Small intestine (tissue), 7 donors: Measurements from ENCODE around the gene DNAJB12. TPM values are rescaled to one million over a fixed set of nuclear protein-coding genes. Genes with fewer than 3 reads are reported as not detected.
"Not testable (repeated sequence)": the region's sequence is repeated elsewhere in the genome, so short reads cannot be mapped to it uniquely, and the experiment has no call there.

Source experiments
- DNase-seq, 2 donors: peaks; one replicate each; pipeline versions ENCODE4 v3.0.0 to v3.0.0-alpha.2; 2013
- FAIRE-seq: peaks from 2 replicates; lab custom pipeline; 2012; peaks lifted over from hg19 to GRCh38; lab: Jason Lieb, UNC
- H3K27ac ChIP-seq, 3 donors: one replicate each; pipeline ENCODE4 v1.5.1; 2013; ENCODE audit warnings: low read length in 2 of 3, mild to moderate bottlenecking in 2 of 3, control low read depth in 1 of 3, inconsistent platforms in 1 of 3, low read depth in 1 of 3, moderate library complexity in 1 of 3
- H3K27me3 ChIP-seq, 3 donors: one replicate each; pipeline ENCODE4 v1.6.1; 2013; ENCODE audit warnings: low read length in 3 of 3, inconsistent platforms in 1 of 3; ENCODE audit not compliant: control insufficient read depth in 3 of 3, insufficient read depth in 3 of 3
- H3K36me3 ChIP-seq, 3 donors: one replicate each; pipeline ENCODE4 v1.6.1; 2013; ENCODE audit warnings: low read length in 3 of 3, inconsistent platforms in 1 of 3, low read depth in 1 of 3, mild to moderate bottlenecking in 1 of 3, moderate library complexity in 1 of 3; ENCODE audit not compliant: control insufficient read depth in 3 of 3, insufficient read depth in 2 of 3
- H3K4me1 ChIP-seq, 3 donors: one replicate each; pipeline ENCODE4 v1.6.1; 2013; ENCODE audit warnings: low read length in 2 of 3, inconsistent platforms in 1 of 3, low read depth in 1 of 3, mild to moderate bottlenecking in 1 of 3, moderate library complexity in 1 of 3; ENCODE audit not compliant: control insufficient read depth in 3 of 3, insufficient read depth in 2 of 3
- H3K4me3 ChIP-seq, 3 donors: one replicate each; pipeline ENCODE4 v1.5.1; 2013; ENCODE audit warnings: low read length in 3 of 3, control low read depth in 1 of 3, inconsistent platforms in 1 of 3, low read depth in 1 of 3, mild to moderate bottlenecking in 1 of 3, moderate library complexity in 1 of 3
- H3K9me3 ChIP-seq, 2 donors: one replicate each; pipeline ENCODE4 v1.6.1; 2013; ENCODE audit warnings: low read depth in 1 of 2, low read length in 1 of 2; ENCODE audit not compliant: control insufficient read depth in 2 of 2, insufficient read depth in 1 of 2
- WGBS, 3 donors: extraction: QIAGEN DNeasy Blood & Tissue Kit; methylation state at CpG; one replicate each; pipeline ENCODE4 v1.1.7; 2013; 5-methylcytosine and 5-hydroxymethylcytosine counted together
- polyA plus RNA-seq, 4 donors: library from polyadenylated mRNA; stranded (reverse) in 3 of 4; unstranded in 1 of 4; fragments of 200-250 nt in 3 of 4; fragments of 120-200 nt in 1 of 4; gene quantifications; one replicate each; pipeline versions ENCODE4 v1.2.1 to v1.2.3, GENCODE V29; 2013
- donor health status: healthy with polysubstance abuse.
- donor health status: control.
- donor health status: control.
- donor health status: Bipolar disorder and iron deficiency.
- donor health status: healthy.

Gene DNAJB12
- polyA plus RNA-seq, 4 donors = 17.0 to 37.1 (median 22.9) TPM

- no peak for FAIRE-seq
- H3K9me3 ChIP-seq = no peaks in the 10 kb centered on the region
- WGBS, 3 donors = 77 to 84% (median 80%) methylated on average over 5 of the region's 5 CpGs
Observed at GRCh38 chr10:72306215-72306760, 48.4 kb downstream of the DNAJB12 start.

DNA sequence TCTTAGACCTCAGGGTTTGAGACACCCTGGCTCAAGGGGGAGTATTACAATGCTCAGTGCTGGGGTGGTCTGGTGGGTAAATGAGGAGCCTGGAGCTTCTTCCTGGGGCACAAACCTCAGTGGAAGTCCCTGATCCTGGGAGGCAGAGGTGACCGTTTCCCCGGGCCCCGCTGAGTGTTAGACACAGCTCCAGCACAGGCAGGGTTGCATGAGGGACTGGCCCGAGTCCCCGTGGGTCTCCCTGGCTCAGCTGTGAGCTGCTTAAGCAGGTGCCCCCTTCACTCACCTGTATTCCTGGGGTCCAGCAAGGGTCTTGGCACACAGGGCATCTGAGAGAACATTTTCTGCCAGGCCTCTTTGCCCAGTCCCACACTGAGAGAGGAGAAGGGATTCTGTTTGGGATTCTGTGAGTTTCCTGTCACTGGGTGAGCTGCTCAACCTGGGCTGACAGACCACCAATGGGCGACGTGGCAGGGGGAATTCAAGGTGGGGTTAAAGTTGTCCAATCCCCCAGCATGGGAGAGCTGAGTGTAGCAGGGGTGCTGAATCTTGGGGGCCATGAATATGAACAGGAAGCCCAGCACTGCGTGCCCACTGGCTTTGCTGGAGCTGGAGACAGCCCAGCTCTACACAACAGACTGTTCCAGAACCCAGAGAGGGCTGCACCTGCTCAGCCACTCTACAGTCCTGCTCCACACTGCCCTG lies 51.1 kb downstream of the DNAJB12 start:
- WGBS, 3 donors = 87 to 98% (median 89%) methylated on average over 8 of the region's 8 CpGs
- DNase-seq (no peak), FAIRE-seq (no peak)
- no peaks in the 10 kb centered on the region for H3K36me3 ChIP-seq
- peaks cover 0 to 10% (median 5%) of the 10 kb centered on the region in 3 donors for H3K4me1 ChIP-seq
- H3K4me3 ChIP-seq = no peak overlapping the region
- no peaks in the 10 kb centered on the region for H3K27me3 ChIP-seq
- H3K9me3 ChIP-seq = no peaks in the 10 kb centered on the region
- no peak overlapping the region for H3K27ac ChIP-seq

More at GRCh38 chr10:72306215-72306760, 48.4 kb downstream of the DNAJB12 start:
- no peak overlapping the region for H3K27ac ChIP-seq
- DNase-seq = no peak
- H3K36me3 ChIP-seq = no peaks in the 10 kb centered on the region
- H3K4me3 ChIP-seq = no peak overlapping the region
- H3K4me1 ChIP-seq = peaks cover 4 to 24% (median 5%) of the 10 kb centered on the region in 3 donors
- no peaks in the 10 kb centered on the region for H3K27me3 ChIP-seq

DNA sequence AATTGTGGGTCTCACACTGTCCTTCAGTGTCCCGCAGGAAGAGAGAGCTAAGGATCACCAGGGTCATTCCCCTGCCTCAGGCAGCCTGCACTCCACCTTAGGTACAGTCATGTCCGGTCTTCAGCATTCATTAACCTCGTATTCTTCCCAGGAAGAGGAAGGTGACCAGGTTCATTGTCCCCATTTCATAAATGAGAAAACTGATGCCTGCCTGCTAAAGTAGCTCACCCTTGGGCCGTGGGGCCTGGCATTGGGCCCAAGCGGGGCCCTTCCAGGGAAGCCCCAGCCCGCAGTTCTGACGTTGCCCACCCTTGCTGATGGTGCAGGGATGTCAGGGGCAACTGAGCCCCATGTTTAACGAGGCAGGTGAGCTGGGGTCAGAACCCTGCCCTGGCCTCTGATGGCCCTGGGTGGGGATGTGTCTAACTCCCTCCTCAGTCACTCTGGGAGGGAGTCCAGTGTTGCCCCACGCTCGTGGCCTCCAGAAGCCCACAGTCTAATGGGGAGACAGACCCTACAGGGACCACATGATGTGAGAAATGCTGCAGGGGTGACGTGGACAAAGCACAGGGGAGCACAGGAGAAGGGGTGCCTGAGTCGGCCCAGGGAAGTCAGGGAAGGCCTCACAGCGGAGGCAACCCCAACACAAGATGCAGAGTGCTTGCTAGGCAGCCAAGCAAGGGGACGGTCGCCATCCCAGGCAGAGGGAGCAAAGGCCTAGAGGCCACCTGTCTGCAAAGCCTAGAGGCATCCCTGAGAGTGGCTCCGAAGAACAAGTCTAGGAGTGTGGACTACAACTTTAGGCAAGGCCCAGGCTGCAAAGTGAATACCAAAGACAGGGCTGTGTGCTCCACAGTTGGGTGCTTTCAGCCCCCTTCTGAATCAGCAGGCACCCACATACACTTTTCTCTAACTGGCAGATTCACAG lies 55.9 kb downstream of the DNAJB12 start:
- H3K9me3 ChIP-seq = no peaks in the 10 kb centered on the region
- FAIRE-seq = no peak
- WGBS, 3 donors = 82 to 86% (median 83%) methylated on average over 16 of the region's 16 CpGs
- H3K4me1 ChIP-seq = peaks cover 2 to 15% (median 4%) of the 10 kb centered on the region in 3 donors
- peak overlapping the region in 2 of 3 donors; percentile 9 to 99 for H3K27ac ChIP-seq
- no peak for DNase-seq
- no peaks in the 10 kb centered on the region for H3K27me3 ChIP-seq
- H3K4me3 ChIP-seq = no peak overlapping the region
- H3K36me3 ChIP-seq = no peaks in the 10 kb centered on the region

- DNase-seq (peak; percentile 93 to 97), FAIRE-seq (no peak)
- Histone ChIP-seq H3K27me3 (no peaks in the 10 kb centered on the region), H3K9me3 (no peaks in the 10 kb centered on the region), H3K27ac (peak overlapping the region; percentile 53 to 99 (median 72)), H3K4me1 (peaks cover 2 to 15% (median 4%) of the 10 kb centered on the region in 3 donors), H3K36me3 (no peaks in the 10 kb centered on the region), H3K4me3 (peak overlapping the region; percentile 52 to 70 (median 61))
- 8 to 18% (median 12%) methylated on average over 31 to 55 of the region's 55 CpGs for WGBS, 3 donors
Observed at GRCh38 chr10:72297805-72298591, 56.7 kb downstream of the DNAJB12 start.

DNA sequence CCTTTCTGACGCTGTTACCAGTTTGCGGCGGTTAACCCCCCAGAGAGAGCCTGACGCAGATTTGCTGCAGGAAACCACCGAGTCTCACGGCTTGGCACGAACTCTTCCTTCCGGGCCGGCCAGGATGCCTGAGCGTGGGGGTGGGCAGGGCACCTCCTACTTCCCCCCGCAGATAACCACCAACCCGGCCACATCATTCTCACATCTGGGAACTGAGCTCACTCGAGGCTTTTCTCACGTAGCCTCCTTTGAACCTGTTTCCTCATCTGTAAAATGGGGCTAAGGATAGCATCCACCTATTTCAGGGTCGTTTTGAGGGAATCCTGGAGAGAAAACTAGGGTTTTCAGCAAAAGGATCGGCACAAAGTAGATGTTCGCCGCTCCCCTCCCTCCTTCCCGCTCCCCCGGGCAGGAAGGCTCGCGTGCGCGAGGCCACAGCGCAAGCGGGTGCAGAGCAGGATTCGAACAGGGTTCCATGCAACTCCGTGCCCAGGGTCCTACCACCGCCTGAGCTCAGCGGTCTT lies 57.4 kb downstream of the DNAJB12 start:
- DNase-seq = peak; percentile 53 to 75

DNA sequence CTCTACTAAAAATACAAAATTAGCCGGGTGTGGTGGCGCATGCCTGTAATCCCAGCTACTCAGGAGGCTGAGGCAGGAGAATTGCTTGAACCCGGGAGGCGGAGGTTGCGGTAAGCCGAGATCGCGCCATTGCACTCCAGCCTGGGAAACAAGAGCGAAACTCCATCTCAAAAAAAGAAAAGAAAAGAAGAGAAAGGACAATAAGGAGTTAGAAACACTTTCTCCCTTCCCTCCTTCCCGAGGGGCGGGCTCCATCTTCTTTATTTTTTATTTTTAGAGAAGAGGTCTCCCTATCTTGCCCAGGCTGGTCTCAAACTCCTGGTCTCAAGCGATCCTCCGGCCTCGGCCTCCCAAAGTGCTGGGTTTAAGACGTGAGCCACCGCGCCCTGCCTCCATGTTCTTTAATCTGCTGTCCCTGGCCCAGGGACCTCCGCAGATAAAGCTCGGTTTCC lies 57.9 kb downstream of the DNAJB12 start:
- Histone ChIP-seq H3K4me1 (peaks cover 2 to 15% (median 4%) of the 10 kb centered on the region in 3 donors), H3K4me3 (peak overlapping the region in 1 of 3 donors; percentile 61), H3K27ac (peak overlapping the region in 2 of 3 donors; percentile 5 to 99)
- FAIRE-seq, H3K9me3 ChIP-seq, H3K27me3 ChIP-seq, H3K36me3 ChIP-seq, DNase-seq: not testable (repeated sequence)
- WGBS, 3 donors = 69 to 81% (median 70%) methylated on average over 13 to 19 of the region's 19 CpGs

More for the DNA sequence above, 57.4 kb downstream of the DNAJB12 start:
- WGBS, 3 donors = 10 to 21% (median 12%) methylated on average over 23 to 30 of the region's 30 CpGs
- H3K4me1 ChIP-seq = peaks cover 2 to 15% (median 4%) of the 10 kb centered on the region in 3 donors
- peak overlapping the region; percentile 52 to 70 (median 61) for H3K4me3 ChIP-seq
- FAIRE-seq = no peak
- no peaks in the 10 kb centered on the region for H3K27me3 ChIP-seq
- no peaks in the 10 kb centered on the region for H3K36me3 ChIP-seq
- no peaks in the 10 kb centered on the region for H3K9me3 ChIP-seq
- H3K27ac ChIP-seq = peak overlapping the region; percentile 53 to 99 (median 72)

GRCh38 chr10:72295330-72295910 lies 59.3 kb downstream of the DNAJB12 start:
- H3K4me1 ChIP-seq = peaks cover 2 to 15% (median 4%) of the 10 kb centered on the region in 3 donors
- H3K9me3 ChIP-seq = no peaks in the 10 kb centered on the region
- no peaks in the 10 kb centered on the region for H3K36me3 ChIP-seq
- DNase-seq (no peak), FAIRE-seq (no peak)
- H3K27ac ChIP-seq = peak overlapping the region in 1 of 3 donors; percentile 45
- no peaks in the 10 kb centered on the region for H3K27me3 ChIP-seq
- WGBS, 3 donors = 81 to 93% (median 87%) methylated on average over 8 of the region's 8 CpGs
- no peak overlapping the region for H3K4me3 ChIP-seq
